ENCODE measurements around the gene TBC1D1.

TBC1D1 gene

GRCh38 chr4:38136604-38137003 lies 245.7 kb downstream of the TBC1D1 start:
- in situ Hi-C loops (cut with MboI; ENCODE audit: low sequenced_read_pairs) = no loop called here

GRCh38 chr4:38137080-38137479 lies 246.2 kb downstream of the TBC1D1 start:
- in situ Hi-C loops (cut with MboI; ENCODE audit: low sequenced_read_pairs) = no loop called here

- in situ Hi-C loops (cut with MboI; ENCODE audit: low sequenced_read_pairs) = no loop called here
Observed at GRCh38 chr4:38138363-38138762, 247.5 kb downstream of the TBC1D1 start.

GRCh38 chr4:38139187-38139586 lies 248.3 kb downstream of the TBC1D1 start:
- in situ Hi-C loops (cut with MboI; ENCODE audit: low sequenced_read_pairs) = no loop called here

GRCh38 chr4:38140643-38141203 lies 249.8 kb downstream of the TBC1D1 start:
- in situ Hi-C loops (cut with MboI; ENCODE audit: low sequenced_read_pairs) = no loop called here

GRCh38 chr4:38141808-38142500 lies 251.1 kb downstream of the TBC1D1 start:
- in situ Hi-C loops (cut with MboI; ENCODE audit: low sequenced_read_pairs) = no loop called here

GRCh38 chr4:38144031-38144430 lies 253.1 kb downstream of the TBC1D1 start:
- in situ Hi-C loops (cut with MboI; ENCODE audit: low sequenced_read_pairs) = no loop called here

GRCh38 chr4:38145033-38145678 lies 254.3 kb downstream of the TBC1D1 start:
- in situ Hi-C loops (cut with MboI; ENCODE audit: low sequenced_read_pairs) = no loop called here

- in situ Hi-C loops (cut with MboI; ENCODE audit: low sequenced_read_pairs) = no loop called here
Observed at GRCh38 chr4:38145741-38146140, 254.9 kb downstream of the TBC1D1 start.

GRCh38 chr4:38146383-38146782 lies 255.5 kb downstream of the TBC1D1 start:
- in situ Hi-C loops (cut with MboI; ENCODE audit: low sequenced_read_pairs) = no loop called here

- in situ Hi-C loops (cut with MboI; ENCODE audit: low sequenced_read_pairs) = no loop called here
Observed at GRCh38 chr4:38149472-38149996, 258.6 kb downstream of the TBC1D1 start.

GRCh38 chr4:38149997-38150671 lies 259.2 kb downstream of the TBC1D1 start:
- in situ Hi-C loops (cut with MboI; ENCODE audit: low sequenced_read_pairs) = no loop called here

GRCh38 chr4:38150766-38151165 lies 259.9 kb downstream of the TBC1D1 start:
- in situ Hi-C loops (cut with MboI; ENCODE audit: low sequenced_read_pairs) = no loop called here

GRCh38 chr4:38151873-38152272 lies 261.0 kb downstream of the TBC1D1 start:
- in situ Hi-C loops (cut with MboI; ENCODE audit: low sequenced_read_pairs) = no loop called here

- in situ Hi-C loops (cut with MboI; ENCODE audit: low sequenced_read_pairs) = no loop called here
Observed at GRCh38 chr4:38152305-38152704, 261.4 kb downstream of the TBC1D1 start.

GRCh38 chr4:38152721-38153386 lies 262.0 kb downstream of the TBC1D1 start:
- in situ Hi-C loops (cut with MboI; ENCODE audit: low sequenced_read_pairs) = no loop called here

- in situ Hi-C loops (cut with MboI; ENCODE audit: low sequenced_read_pairs) = no loop called here
Observed at GRCh38 chr4:38153387-38153760, 262.5 kb downstream of the TBC1D1 start.

- in situ Hi-C loops (cut with MboI; ENCODE audit: low sequenced_read_pairs) = no loop called here
Observed at GRCh38 chr4:38154252-38154651, 263.4 kb downstream of the TBC1D1 start.

GRCh38 chr4:38154681-38155588 lies 264.1 kb downstream of the TBC1D1 start:
- in situ Hi-C loops (cut with MboI; ENCODE audit: low sequenced_read_pairs) = no loop called here

All from HL-60/S4 treated with retinoic acid at 250 ng/mL for 4 days and 3 days (cell line).